Fibroblast of skin of abdomen (primary cell): Measurements from ENCODE around the gene DPF3.

ENCODE experiments used
- DNase-seq: peaks from one replicate; pipeline ENCODE4 v3.0.0-alpha.2; 2013

Gene DPF3

GRCh38 chr14:72904218-72904617, 10.3 kb upstream of the DPF3 start:
- no peak for DNase-seq

DNA sequence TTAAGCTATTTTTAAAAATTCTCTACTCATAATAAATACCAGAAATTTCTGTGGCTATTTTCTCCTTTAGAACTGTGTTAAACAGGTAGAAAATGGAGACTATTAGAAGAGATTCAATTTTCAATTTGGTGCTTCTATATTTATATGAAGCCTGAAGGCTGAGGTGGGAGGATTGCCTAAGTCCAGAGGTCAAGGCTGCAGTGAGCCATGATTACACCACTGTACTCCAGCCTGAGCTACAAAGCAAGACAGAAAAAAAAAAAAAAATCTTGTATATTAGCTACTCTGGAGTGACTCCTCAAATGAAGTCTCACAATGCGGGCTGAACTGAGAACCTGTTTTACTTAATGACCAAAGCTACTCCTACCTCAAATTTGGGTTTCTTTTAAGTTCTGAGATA, 9.8 kb upstream of the DPF3 start:
- DNase-seq, result no peak

DNA sequence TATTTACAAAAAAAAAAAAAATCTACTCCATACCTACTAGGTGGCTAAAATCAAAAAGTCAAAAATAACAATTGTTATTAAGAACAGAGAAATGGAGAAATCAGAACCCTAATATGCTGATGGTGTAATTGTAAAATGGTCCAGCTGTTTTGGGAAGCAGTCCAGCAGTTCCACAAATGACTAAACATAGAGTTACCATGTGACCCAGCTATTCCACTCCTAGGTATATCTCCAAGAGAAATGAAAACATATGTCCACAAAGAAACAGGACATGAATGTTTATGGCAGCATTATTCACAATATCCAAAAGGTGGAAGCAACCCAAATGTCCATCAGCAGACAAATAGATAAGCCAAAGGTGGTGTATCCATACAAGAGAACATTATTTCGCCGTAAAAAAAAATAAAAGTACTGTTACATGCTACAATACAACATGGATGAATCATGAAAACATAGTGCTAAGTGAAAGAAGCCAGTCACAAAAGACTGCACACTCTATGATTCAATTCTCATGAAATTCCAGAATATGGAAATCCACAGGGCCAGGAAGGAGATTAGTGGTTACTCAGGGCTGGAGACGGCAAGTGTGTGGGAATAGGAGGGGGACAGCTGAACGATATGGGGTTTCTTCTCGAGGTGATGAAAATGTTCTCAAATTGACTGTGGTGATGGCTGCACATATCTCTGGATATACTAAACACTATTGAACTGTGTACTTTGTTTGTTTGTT, 9.1 kb upstream of the DPF3 start:
- no peak for DNase-seq

DNA sequence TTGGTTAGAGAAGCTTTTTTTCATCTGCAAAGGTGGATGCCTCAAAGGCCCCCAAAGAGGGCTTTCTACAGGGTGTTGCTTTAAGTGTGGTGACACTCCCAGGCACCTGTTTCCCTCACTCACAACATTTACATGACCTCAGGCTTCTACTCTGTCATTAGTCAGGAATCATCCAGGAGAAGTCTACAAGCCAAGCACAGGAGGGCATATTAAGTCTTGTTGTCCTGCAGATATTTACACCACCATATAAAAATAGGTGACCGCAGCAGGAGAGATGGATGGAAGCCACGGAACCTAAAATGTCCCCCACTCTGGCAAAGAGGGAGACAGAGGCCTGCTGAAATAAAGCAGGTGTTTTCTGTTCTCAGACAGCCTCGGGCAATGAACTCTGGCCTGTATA, 7.5 kb upstream of the DPF3 start:
- no peak for DNase-seq

- DNase-seq, result no peak
Measured at GRCh38 chr14:72898448-72898847, 4.5 kb upstream of the DPF3 start.

DNA sequence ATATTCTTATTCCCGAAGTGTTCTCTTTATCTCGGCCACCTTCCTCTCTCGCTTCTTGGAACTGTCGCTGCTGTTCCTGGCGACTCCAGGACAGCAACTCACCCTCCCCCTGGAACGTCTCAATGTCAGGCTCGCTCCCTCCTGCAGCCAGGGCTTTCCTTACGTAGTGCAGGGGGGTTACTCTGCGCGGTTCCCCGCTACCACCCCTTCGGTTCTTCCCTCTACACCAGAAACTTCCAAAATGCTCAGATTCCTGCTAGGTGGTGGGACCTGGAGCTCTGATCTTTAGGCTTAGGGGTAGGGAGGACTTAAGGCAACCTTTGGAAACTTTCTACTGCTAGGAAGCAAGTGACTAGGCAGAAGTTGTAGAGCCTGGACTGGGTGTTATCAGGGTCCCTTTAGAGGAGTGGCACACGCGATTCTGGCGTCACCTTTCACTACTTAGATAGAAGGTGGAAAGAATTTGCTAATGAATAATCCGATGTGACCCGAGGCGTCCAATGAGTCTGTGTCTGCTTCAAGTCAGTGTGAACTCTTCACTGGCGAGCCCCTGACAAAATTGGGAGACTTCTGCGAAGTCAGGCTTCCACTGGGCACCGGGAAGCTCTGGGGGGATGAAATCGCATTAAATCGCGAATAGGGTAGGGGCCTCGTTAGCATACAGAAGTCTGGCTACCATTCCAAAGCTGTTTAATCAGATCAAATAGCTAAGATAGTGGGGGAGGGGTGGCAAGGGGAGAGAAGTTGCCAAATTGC, 900 bp upstream of the DPF3 start:
- DNase-seq, result no peak

DNA sequence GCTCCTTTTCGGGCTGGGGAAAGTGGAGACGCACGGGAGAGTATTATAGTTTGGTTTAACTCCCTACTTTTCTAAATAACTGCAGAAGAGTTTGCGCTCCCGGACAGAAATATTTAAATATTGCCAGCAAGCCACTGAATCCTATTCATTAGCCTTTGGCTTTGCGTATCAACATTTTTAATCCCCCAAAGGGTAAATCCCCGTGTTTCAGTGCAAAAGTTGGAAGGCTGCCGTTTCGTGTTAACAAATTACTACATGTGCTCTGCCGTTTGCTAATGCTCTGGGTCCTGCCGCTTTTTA, 372 bp upstream of the DPF3 start:
- no peak for DNase-seq

- DNase-seq, result no peak
Measured at GRCh38 chr14:72892879-72893635, 844 bp downstream of the DPF3 start.

- DNase-seq, result no peak
Measured at GRCh38 chr14:72892103-72892878, 1.6 kb downstream of the DPF3 start.

- no peak for DNase-seq
Measured at GRCh38 chr14:72891666-72892102, 2.2 kb downstream of the DPF3 start.

DNA sequence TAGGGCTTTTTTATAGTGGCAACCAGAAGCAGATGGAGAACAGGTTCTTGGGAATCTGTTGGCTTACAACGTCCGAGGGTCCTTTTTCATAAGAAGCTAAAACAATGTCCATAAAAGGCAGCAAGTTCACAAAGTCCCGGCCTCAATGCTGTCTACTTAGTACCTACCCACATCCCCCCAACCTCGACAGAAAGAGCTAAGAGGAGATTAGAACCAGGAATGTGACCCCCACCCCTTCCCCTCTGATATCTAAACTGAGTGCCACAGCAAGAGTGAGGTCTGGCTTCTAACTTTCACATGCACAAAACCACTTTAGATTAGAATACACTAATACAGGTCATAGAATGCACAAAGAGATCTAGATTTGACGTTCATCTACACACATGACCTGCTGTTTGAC, 4.5 kb downstream of the DPF3 start:
- no peak for DNase-seq

DNA sequence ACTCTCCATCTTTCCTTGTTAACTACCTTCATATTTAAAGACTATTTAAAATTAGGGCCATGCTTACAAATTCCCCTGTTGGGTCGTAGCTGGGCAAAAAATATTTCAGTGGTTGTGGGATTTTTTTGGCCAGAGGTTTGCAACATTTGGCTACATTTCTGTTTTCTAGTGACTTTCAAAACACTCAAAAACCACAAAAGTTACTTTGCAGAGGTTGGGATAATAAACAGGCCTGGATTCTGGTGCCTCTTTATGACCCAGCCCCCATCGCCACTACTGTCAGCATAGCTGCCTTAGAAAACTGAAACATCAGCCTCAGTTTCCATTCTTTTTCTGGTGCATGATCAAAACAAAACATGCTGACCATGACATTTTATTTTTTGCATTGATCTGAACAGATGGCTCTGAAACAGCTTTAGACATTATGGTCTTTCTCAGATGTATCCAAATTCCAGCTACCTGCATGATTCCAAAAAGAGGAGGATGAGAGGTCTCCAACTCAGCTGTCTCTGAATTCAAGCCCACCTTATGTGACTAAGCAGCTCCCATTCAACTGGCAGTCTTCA, 5.2 kb downstream of the DPF3 start:
- no peak for DNase-seq

GRCh38 chr14:72888192-72888591, 5.7 kb downstream of the DPF3 start:
- no peak for DNase-seq

- no peak for DNase-seq
Measured at GRCh38 chr14:72887514-72887913, 6.4 kb downstream of the DPF3 start.

DNA sequence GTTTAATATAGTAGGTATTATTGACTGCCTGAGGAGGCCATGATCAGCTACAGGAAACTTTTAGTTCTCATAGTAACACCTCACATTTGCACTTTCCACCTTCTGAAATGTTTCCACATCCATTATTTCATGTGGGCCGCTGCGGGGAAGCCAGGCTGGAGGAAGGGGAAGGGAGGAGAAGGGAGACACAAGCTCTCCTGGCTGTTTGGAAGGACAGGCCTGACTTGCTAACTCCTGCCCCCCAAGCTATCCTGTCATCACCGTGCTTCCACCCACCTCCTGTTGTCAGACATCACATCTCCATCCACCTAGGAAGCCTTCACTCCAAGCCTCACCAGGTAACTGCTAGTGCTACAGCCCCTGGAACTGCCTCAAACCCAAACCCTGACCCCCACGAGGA, 9.5 kb downstream of the DPF3 start:
- DNase-seq, result no peak

DNA sequence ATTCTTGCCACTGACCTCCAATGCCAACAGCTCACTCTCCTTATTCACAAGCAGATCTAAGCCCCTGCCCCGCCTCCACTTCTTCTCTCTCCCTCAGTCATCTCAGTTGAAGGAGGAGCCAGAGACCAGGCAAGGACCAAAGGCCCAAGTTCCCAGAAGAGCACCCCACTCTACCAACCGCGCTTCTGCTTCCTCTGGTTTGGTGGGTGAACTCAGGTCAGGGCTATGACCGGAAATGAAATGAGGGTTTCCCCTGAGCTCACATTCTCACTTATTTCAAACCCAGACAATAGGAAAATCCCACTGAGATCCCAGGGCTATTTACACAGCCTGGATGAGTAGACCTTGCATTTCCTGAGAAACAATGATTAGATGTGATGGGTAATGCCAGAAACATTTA, 9.9 kb downstream of the DPF3 start:
- no peak for DNase-seq

DNA sequence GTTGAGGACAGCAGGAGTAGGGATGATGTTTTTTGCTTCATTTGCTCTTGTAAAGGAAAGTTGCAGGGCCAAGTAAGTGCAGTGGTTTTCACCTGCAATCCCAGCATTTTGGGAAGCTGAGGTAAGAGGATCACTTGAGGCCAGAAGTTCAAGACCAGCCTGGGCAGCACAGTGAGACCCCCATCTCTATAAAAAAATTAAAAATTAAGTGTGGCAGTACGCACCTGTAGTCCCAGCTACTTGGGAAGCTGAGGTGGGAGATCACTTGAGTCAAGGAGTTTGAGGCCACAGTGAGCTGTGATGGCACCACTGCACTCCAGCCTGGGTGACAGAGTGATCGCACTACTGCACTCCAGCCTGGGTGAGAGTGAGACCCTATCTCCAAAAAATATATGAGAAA, 10.8 kb downstream of the DPF3 start:
- DNase-seq, result no peak

GRCh38 chr14:72882463-72882862, 11.4 kb downstream of the DPF3 start:
- DNase-seq, result no peak

GRCh38 chr14:72882047-72882446, 11.9 kb downstream of the DPF3 start:
- DNase-seq, result no peak

- DNase-seq, result no peak
Measured at GRCh38 chr14:72881543-72881942, 12.4 kb downstream of the DPF3 start.

GRCh38 chr14:72880820-72881219, 13.1 kb downstream of the DPF3 start:
- DNase-seq, result no peak

DNA sequence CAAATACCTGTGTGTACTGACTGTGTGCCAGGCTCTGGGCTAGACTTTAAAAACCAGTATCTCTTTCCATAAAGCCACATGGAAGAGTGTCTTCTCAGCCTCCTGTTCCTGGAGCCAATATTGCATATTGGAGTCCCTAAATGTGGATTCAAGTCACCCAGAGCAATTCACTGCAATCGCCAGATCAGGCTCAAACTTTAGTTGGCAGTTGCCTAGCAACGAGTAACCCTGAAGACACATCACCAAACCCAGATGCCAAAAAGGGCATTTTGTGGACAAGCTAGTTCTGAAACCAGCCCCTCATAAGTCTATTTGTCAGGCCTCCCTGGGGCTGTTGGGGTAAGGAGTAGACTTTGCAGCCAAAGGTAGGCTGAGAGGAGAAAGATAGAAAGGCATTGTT, 13.7 kb downstream of the DPF3 start:
- no peak for DNase-seq

- no peak for DNase-seq
Measured at GRCh38 chr14:72879431-72879830, 14.5 kb downstream of the DPF3 start.
